ENCODE measurements around the gene SLC38A3. TPM values are rescaled to one million over a fixed set of nuclear protein-coding genes. Genes with fewer than 3 reads are reported as not detected.
"Not testable (repeated sequence)": the region's sequence is repeated elsewhere in the genome, so short reads cannot be mapped to it uniquely, and the experiment has no call there.

The SLC38A3 gene
- total RNA-seq, 1 donor from 2014 or later: 2.0 TPM

DNA sequence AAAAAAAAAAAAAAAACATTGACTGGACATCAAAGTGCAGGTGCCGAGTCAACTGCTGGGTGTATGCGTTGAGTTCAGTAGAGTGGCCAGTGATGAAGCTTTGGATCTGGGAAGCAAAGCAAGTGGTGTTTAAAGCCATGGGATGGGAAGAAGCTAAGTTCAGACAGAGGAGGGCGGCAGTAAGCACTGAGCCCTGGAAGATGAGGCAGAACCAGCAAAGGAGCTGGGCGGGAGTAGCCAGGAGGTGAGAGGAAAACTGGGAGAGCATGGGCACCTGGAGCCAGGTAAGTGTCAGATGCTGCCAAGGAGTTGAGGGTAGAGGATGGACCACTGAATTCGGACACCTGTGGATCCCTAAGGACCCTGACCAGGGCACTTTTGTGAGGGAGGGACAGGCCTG is 19.6 kb downstream of the SLC38A3 start:
- intact Hi-C loops (cut with DNase I): loop anchor here (2.0 to 5.0 kb wide), 2 partner anchors 32 to 48 kb away; no protein-coding TSS in a partner anchor
- peaks cover 25% of the 10 kb centered on the region for H3K4me1 ChIP-seq
- H3K27ac ChIP-seq: no peak overlapping the region
- no peak overlapping the region for H3K4me3 ChIP-seq
- no peak for DNase-seq (ENCODE audit: extremely low spot score in 2 of 2)
- no peaks in the 10 kb centered on the region for H3K9me3 ChIP-seq
- TF ChIP-seq POLR2AphosphoS5 (IDR thresholded peaks at IDR 0.05; ENCODE audit: insufficient read depth in 1 of 2, low read depth in 1 of 2) (no peak), POLR2A (IDR thresholded peaks at IDR 0.05) (no peak)
- TF ChIP-seq, protein P1, sequence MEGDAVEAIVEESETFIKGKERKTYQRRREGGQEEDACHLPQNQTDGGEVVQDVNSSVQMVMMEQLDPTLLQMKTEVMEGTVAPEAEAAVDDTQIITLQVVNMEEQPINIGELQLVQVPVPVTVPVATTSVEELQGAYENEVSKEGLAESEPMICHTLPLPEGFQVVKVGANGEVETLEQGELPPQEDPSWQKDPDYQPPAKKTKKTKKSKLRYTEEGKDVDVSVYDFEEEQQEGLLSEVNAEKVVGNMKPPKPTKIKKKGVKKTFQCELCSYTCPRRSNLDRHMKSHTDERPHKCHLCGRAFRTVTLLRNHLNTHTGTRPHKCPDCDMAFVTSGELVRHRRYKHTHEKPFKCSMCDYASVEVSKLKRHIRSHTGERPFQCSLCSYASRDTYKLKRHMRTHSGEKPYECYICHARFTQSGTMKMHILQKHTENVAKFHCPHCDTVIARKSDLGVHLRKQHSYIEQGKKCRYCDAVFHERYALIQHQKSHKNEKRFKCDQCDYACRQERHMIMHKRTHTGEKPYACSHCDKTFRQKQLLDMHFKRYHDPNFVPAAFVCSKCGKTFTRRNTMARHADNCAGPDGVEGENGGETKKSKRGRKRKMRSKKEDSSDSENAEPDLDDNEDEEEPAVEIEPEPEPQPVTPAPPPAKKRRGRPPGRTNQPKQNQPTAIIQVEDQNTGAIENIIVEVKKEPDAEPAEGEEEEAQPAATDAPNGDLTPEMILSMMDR (IDR thresholded peaks at IDR 0.05): no peak
- H3K36me3 ChIP-seq: no peaks in the 10 kb centered on the region
- H3K27me3 ChIP-seq: no peaks in the 10 kb centered on the region

DNA sequence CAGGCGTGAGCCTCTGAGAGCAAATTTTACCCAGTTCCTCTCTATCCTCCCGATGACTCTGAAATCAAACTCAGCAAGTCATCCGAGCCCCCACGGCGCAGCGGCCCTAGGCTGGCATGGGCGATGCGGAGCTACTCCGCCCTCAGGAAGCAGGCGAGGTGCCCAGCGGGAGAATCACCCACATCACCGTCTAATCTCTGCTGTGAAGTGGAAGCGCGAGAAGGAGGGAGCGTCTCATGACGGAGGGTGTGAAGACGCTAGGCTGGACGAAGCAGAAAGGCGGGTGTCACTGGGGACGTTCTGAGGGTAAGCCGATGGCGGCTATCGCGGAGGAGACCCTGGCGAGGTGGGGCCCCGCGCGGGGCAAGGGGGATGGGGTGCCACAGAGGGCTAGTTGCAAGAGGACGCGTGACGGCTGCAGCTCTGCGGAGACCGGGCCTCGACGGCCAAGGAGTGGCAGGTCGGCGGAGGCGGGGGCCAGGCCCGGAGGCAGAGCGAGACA is 21.9 kb downstream of the SLC38A3 start:
- H3K27me3 ChIP-seq: no peaks in the 10 kb centered on the region
- H3K9me3 ChIP-seq: no peaks in the 10 kb centered on the region
- intact Hi-C loops (cut with DNase I): loop anchor here (2.0 to 5.0 kb wide), 2 partner anchors 20 to 45 kb away; no protein-coding TSS in a partner anchor
- H3K4me3 ChIP-seq: peak overlapping the region; percentile 72 to 90
- peak overlapping the region; percentile 91 for H3K27ac ChIP-seq
- TF ChIP-seq, protein P1 (IDR thresholded peaks at IDR 0.05): no peak
- TF ChIP-seq POLR2AphosphoS5 (IDR thresholded peaks at IDR 0.05; ENCODE audit: insufficient read depth in 1 of 2, low read depth in 1 of 2): no peak
- no peak for TF ChIP-seq POLR2A (IDR thresholded peaks at IDR 0.05)
- H3K4me1 ChIP-seq: peaks cover 25% of the 10 kb centered on the region
- no peak for DNase-seq (ENCODE audit: extremely low spot score in 2 of 2)
- no peaks in the 10 kb centered on the region for H3K36me3 ChIP-seq

DNA sequence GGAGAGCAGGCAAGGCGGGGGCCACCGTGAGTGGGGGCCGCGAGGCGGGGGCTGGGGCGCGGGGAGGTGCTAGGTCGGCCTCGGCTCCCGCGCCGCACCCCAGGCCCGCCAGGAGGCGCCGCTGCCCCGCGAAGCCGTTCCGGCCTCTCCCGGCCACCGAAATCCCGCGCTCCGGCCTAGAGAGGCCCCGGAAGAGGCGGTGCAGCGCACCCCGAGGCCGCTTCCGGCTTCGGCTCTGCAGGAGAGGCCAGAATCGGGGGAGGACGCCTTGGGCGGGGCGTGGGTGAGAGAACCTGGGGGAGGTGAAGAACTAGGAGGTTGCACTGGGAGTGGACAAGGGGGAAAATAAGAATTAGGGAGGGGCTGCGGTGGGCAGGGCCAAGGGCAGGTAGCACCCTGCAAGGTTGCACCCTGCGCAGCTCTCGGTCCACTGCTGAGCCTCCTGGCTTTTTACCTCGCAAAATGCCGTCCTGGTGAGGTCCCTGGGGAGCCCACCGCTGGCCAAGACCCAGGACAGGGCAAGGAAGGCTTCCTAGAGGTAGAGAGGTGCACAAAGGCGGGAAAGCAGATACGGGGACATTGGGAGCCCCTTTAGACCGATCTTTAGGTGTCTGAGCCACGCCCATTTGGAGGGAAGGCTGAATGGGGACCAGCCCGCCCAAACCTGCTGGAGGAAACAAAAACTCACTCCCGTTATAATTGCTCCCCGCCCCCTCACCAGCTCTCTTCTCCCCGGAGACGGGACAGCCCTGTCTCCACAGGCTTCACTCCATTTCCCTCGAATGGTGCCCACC is 22.5 kb downstream of the SLC38A3 start:
- Histone ChIP-seq H3K27me3 (no peaks in the 10 kb centered on the region), H3K27ac (peak overlapping the region; percentile 91), H3K9me3 (no peaks in the 10 kb centered on the region), H3K36me3 (no peaks in the 10 kb centered on the region), H3K4me3 (peak overlapping the region; percentile 72 to 90), H3K4me1 (peaks cover 25% of the 10 kb centered on the region)
- TF ChIP-seq POLR2AphosphoS5 (IDR thresholded peaks at IDR 0.05; ENCODE audit: insufficient read depth in 1 of 2, low read depth in 1 of 2): peak; percentile 77 to 82
- TF ChIP-seq, protein P1 (IDR thresholded peaks at IDR 0.05): peak; percentile 72 to 93 (median 72)
- no peak for TF ChIP-seq POLR2A (IDR thresholded peaks at IDR 0.05)
- intact Hi-C loops (cut with DNase I): loop anchor here (2.0 to 5.0 kb wide), 2 partner anchors 19 to 45 kb away; no protein-coding TSS in a partner anchor
- peak in 1 of 2 donors; percentile 93 for DNase-seq (ENCODE audit: extremely low spot score in 2 of 2)

DNA sequence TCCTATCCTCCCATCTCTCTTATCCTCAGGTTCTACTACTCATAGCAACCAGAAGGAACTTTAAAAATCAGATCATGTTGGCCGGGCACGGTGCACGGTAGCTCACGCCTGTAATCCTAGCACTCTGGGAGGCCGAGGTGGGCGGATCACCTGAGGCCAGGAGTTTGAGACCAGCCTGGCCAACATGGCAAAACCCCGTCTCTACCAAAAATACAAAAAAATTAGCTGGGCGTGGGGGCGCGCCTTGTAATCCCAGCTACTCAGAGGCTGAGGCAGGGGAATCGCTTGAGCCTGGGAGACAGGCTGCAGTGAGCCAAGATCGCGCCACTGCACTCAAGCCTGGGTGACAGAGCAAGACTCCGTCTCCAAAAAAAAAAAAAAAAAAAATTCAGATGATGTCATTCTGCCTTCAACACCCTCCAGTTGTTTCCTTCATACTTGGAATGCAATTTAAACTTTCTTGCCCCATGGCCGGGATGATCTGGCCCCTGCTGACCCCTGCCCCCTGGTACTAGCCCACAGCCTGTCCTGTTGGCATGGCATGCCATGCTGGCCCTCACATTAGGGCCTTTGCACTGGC is 23.2 kb downstream of the SLC38A3 start:
- not testable (repeated sequence) for H3K9me3 ChIP-seq; DNase-seq (ENCODE audit: extremely low spot score in 2 of 2); H3K27me3 ChIP-seq; H3K36me3 ChIP-seq
- Histone ChIP-seq H3K27ac (peak overlapping the region; percentile 91), H3K4me3 (peak overlapping the region; percentile 72 to 90), H3K4me1 (peaks cover 25% of the 10 kb centered on the region)
- intact Hi-C loops (cut with DNase I): loop anchor here (5.0 kb wide), 1 partner anchor 44 kb away; no protein-coding TSS in a partner anchor

DNA sequence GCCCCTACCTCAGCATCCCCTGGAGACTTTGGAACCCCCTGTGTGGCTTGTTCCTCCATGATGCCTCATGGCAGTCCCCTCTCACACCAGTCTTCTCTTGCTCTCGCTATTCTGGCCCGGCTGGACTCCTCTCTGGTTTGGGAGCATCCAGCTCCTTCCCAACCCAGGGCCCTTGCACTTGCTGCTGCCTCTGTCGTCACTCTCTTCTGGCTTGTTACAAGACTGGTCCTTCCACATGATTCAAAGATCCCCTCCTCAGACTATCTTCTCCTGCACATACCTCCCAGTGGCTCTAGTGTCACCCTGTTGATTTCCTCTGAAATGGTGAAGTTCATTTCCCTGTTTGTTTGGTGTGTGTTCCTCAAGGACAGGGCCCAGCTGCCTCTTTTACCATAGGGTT is 24.4 kb downstream of the SLC38A3 start:
- Histone ChIP-seq H3K27ac (peak overlapping the region; percentile 91), H3K9me3 (no peaks in the 10 kb centered on the region), H3K4me3 (no peak overlapping the region), H3K36me3 (no peaks in the 10 kb centered on the region), H3K4me1 (peaks cover 25% of the 10 kb centered on the region), H3K27me3 (no peaks in the 10 kb centered on the region)
- no peak for DNase-seq (ENCODE audit: extremely low spot score in 2 of 2)
- TF ChIP-seq POLR2A (IDR thresholded peaks at IDR 0.05) (no peak), POLR2AphosphoS5 (IDR thresholded peaks at IDR 0.05; ENCODE audit: insufficient read depth in 1 of 2, low read depth in 1 of 2) (no peak)
- TF ChIP-seq, protein P1 (IDR thresholded peaks at IDR 0.05): no peak
- intact Hi-C loops (cut with DNase I): loop anchor here (5.0 kb wide), 1 partner anchor 43 kb away; no protein-coding TSS in a partner anchor
